T-helper 1 cell (primary cell): Measurements from ENCODE around the gene UROC1.
A peak's percentile ranks its signal among the peaks of the same experiment; 100 is the strongest.

Experiments
- DNase-seq, 5 donors: peaks; one replicate each; pipeline ENCODE4 v3.0.0-alpha.2; 2012 to 2020

Gene UROC1

DNA sequence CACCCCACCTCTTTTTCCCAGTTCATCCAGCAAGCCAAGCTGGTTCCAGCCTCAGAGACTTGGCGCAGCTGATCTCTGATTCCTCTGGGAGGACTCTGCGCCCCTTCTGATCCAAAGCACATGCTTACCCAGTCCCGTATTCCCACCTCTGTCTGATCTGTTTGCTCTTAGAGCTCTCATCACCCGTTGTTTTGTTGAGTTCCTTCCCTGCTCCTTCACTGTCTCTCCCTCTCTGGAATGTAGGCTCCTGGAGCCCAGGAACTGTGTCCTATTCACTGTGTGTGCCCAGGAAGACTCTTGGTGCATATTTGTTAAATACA is 40.6 kb downstream of the UROC1 start:
- no peak for DNase-seq

DNA sequence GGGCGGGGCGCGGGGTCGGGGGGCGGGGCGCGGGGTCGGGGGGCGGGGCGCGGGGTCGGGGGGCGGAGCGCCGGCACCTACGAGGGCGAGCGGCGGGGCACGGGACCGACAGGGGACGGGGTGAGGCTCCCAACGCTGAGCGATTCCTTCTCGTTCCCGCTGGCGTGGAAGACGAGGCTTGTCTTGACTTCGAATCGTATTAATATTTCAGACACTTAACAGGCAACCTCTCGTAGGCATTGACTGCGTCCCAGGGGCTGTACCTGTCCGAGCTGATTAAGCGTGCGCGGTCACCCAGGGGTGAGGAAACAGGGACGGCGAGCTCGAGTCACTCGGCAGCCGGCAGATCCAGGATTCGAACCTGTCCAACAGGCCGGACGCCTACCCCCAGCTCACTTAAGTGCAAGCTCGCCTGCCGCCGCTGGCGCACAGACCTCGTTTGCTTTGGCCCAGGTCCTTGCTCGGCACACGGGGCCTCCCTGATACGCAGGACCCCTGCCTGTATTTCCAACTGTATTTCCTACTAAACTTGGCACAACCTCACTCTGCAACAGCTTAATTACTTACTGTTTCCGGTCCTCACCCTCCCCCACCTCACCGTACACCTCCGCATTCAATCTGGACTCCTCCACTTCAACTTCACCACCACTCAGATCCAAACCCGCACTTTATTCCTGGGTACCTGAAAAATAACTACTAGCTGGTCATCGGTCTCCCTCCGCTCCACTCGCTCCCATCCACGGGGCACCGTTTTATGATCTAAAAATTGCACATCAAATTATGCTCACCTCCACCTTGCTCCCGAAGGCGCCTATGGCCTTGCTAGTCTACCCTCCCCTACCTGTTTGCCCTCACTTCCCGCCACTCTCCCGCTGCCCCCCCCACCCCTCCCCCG is 41.2 kb downstream of the UROC1 start:
- DNase-seq: peak in 2 of 5 donors; percentile 11 to 52

DNA sequence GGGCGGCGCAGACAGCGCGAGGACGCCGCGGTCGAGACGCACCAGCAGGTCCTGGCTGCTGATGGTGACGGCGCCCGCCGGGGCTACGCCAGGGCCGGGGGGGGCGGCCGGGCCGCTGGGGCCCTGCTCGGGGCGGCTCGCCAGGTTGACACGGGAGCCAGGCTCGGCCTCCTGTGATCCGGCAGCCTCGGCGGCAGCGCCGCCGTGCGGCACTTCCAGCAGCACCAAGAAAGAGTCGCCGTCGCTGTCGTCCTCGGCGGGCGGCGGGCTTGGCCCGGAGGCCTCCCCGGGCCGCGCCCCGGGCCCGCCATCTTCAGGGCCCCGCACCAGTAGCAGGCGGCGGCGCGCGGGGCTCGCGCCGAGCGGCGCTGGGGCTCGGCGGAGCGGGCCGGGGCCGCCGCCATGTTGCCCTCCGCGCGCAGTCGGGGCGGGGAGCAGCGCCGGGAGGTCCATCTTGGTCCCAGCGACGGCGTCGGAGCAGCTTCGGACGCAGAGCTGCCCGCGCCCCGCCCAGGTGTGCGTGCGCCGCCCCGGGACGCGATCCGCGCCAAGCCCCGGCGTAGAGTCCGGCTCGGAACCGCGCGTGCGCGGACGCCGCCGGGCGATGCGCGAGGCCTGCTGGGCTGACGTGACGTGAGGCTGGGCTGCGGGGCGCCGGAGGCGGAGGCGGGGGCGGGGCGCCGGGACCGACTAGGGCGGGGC is 42.0 kb downstream of the UROC1 start, which contains the start of gene ZXDC:
Gene ZXDC (minus strand): TSS at position 479 of the 702 bp plus-strand sequence. CDS start 26 bp downstream, at position 453.
- DNase-seq: peak; percentile 88 to 95 (median 91)

DNA sequence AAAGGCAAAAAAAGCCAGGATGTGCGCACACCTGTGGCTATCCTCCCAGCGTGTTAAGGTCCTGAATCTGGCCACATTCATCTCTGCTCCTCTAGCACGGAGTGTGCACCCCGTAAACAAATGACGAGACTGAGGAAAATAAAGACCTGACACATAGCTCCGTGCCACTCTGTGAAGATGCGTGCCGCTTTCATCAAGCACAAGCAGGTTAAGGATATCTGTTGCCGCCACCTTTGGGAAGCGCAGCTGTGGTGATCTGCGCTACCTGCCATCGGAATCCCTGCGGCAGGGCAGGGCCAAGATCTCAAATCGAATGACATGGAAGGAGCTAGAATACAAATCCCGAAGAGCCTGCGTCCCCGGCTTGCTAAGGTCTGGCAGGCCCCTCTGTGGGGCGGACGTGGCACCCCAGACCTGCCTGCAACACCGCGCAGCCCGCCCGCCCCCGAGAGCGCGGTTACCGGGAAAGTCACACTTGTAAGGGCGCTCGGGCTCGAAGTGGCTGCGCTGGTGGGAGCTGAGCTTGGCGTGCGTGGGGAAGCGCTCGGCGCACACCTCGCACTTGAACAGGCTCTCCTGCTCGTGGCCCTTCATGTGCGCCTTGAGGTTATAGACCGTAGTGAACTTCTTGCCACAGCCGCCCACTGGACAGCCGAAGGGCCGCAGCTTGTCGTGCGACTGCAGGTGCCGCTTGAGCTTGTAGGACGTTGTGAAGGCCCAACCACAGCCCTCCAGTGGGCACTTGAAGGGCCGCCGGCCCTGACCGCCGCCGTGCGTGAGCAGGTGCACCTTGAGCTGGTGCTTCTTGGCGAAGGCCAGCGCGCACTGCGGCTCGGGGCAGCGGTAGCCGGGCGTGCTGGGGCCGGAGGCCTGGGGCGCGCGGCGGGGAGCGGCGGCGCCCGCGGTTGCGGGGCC is 42.8 kb downstream of the UROC1 start:
- peak in 3 of 5 donors; percentile 13 to 40 (median 19) for DNase-seq

DNA sequence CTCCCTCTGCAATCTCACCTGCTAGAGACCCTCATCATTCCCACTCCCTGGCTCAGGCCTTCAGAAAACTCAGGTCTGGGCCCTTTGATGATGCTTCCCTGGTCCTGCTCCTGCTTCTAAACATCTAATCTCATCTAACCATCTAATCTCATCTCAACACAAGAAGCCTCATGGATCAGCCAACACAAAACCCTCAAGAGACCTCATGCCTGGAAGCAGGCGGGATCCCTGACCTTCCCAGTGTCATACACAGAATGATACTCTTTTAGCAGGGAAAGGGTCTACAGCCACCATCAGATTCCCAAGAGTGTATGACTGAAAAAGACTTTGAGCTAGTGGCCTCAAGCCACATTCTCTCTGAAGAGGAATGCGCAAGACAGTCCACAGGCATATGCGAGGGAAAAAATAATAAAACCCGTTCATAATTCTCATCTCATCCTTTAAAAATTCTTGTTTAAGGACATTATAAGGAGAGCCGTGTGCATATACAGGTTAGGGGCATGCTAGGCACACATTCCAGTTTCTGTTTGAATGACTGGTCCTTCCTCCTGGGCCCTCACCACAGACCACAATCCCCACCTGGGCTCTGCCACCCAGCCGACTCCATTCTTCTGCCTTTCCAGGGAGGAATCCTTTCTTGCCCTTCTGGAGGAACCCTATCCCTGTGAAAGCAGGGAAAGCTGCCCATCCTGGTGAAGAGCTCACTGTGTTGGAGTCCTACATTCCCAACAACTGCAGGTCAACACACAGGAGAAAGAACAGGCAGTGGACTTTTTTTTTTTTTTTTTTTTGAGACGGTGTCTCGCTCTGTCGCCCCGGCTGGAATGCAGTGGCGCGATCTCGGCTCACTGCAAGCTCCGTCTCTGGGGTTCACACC is 44.0 kb downstream of the UROC1 start:
- DNase-seq: no peak

DNA sequence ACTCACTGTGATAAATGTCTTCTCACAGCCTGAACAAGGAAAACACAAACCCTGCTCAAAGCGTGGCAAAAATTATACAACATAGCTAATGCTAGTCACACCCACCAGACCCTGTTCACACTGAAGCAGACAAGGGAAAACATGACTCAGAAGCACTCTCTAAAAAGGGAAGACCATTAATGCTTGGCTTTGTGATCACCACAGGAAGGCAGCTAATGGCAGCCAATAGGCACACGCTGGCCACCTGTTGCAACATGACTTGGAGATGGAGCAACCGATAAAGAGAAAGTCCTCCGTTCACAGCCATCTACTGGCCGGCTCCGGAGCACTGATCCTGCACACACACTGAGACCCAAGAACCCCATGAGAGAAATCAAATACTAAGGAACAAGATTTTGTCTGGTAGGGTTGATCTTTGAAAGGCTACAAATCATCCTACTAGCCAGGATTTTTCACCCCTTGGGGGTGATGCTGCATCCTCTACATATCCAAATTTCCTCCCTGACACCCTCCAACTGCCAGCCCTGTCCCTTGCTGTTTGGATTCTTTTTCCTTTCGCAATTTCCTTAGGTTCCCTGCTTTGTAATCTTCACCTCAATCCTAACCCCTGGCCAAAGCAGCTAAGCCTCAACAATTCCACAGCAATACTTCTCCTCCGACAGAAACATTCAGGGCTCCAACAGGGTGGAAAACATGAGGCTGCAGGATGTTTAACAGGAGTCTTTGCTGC is 45.1 kb downstream of the UROC1 start:
- DNase-seq: peak in 1 of 5 donors; percentile 25

DNA sequence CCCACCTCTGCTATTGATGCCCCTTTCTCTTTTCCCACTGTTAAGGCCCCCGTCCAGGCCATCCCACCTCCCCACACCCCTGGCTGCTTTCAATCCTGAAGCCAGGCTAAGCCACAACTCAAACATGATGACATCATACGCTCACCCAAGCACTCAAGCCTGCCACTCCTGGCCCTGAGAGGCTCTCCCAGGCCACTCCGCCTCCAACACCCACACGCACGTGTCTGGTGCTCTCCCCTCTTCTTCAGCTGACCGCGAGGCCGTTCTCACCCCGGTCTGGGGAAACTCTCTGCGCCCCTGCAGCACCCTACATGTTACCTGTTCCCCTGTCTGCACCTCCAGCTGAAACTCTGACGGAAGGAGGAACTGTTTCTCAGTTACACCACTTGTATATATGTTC is 48.1 kb downstream of the UROC1 start:
- no peak for DNase-seq

DNA sequence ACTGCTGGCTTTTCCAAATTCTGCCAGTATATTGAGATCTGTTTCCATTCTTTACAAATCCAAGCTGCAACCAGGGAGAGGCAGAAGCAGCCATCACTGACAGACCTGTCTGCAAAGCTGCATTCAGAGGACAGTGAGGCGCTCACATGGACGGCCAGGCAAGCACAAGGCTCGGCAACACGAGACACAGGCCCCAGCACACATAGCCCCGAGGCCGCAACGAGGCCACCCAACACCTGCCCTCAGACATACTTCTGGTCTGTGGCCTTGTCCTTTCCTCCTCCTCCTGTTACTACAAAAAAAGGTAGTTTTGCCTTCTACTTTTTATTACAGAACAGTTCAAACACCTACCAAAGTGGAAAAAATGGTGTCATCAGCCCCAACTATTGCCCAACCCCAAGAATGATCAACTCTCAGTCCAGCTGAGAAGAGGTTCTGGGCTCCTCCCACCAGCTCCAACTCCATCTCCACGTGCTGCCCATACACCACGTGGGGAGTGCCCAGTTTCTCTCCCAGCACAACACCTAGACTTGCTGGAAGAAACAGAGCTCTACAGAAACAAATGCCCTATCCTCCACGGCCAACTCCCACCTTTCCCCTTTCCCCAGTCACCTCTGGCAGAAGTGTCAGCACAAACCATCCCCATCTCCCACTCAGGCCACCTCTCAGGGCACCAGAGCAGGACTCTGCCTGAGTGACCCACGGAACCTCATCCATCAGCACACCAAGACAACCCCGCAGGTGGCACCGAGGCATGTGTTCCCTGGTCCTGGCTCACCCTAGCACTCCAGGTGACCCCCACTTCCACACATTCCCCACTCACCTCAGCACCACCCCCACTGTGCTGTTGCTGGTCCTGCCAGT is 49.3 kb downstream of the UROC1 start:
- DNase-seq: no peak

DNA sequence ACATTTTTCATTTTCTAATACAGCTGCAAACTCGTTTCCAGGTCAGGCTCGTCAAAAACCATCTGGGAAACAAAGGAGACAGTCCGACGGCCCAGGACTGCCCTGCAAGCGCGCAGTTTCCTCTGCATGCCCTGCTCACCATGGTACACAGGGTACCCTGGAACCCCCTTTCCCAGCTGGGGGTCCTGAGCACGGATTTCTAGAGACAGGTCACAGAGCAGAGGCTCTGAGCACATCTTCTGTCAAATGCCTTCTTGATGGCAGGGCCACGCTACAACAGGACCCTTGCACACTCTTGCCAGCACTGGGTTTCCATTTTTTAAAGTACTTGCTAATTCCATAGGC is 50.0 kb downstream of the UROC1 start:
- no peak for DNase-seq

DNA sequence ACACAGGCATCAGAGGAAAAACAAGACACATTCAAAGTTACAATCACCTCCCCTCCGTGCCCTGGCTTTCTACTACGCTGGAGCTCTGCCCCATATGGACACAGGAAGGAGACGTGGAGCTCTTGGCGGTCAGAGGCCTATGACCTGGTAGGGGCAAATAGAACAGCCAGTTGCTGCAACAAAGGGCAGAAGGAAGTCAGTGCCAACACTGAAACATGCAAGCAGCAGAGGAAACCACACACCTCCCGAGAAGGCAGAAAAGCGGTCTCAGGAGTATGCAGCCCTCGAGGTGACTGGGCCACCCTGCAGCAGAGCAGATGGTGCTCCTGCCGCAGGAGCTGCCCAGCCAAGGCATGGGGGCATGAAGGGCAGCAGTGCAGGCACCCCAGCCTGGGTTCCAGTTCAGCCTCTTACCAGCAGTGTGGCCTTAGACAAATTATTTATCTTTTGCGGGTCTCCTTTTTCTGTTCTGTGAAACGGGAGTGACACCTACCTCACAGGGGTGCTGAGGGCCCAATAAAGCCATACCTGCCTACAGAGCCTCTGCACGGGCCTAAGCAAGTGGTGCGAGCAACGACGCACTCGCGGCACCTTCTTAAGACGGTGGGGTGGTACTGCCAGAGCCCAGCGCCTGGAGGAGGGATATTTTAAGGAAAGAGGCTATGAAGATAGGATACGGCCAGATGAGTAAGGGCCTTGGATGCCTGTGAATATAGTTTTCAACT is 50.5 kb downstream of the UROC1 start:
- no peak for DNase-seq

DNA sequence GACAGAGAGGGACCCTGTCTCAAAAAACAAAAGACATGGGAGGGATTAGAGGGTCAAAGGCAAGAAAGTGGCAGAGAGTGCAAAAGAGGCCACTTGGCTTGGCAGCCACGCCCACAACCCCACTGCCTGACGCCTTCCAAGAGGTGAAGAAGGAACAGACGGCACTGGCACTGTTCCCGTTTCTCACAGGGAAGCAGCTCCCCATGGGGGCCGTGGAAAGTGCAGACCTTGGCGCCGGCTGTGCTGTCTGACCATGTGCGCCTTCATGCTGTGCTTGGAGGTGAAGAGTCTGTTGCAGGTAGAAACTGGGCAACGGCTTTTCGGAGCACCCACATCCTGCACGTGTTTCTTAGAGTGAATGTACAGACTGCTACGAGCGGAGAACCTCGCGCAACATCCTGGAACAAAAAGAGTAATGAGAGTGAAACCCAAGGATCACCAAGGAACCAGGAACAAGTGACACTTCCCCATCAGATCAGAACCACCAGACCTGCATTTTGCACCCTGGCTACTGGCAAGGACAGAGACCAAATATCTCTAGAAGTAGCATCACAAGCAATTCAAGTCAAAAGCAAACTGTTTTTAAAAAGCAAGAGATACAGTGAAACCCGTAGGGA is 51.5 kb downstream of the UROC1 start:
- DNase-seq: no peak

DNA sequence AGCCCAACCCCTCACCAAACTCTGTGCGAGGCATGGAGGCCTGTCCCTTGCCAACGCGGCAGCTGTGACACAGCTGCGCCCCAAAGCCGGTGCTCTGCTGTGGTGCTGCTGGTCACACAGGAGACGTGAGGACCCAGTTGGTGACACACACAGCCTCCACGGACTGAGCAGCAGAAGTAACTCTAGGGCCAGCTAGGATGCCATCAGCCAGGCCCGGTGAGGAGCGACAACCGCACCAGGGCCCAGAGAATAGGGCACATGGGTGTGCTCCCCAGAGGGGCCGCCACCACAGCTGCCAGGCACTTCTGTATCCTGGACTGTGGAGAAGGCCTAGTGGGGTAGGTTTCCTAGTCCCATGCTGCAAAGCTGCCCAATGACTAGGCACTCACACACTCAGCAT is 52.6 kb downstream of the UROC1 start:
- DNase-seq: no peak

DNA sequence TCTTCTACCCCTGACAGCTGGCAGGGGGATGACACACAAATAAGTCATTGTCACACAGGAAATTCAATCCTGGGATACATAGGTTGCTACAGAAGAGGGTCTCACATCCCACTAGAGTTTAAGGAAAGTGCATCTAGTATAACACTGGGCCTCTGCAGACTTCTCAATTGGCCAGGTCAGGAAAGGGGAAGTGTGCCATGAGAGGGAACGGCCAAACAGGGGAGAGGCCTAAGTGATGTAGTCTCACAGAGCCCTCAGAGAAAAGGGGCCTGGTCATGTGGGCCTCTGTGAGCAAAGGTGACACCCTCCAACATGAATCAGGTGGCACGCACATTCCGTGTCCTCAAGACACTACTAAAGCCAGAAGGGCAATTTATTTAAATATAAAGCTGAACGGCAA is 53.1 kb downstream of the UROC1 start:
- DNase-seq: no peak

DNA sequence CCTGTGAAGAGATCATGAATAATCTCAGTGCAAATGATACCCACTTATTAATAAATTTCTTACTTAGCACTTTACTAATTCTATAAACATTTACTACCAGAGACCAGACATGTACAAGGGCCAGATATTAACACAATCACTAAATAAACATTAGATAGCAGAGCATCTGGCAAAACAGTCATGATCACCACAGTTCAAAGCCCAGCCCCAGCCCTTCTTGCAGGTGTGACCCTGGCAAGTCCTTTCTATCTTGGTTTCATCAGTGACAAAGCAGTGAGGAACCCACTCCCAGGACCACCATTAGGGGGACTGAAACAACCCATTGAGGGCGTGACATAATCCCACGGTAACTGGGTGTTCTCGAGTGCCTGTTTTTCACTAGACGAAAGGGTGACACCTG is 53.5 kb downstream of the UROC1 start:
- DNase-seq: no peak

DNA sequence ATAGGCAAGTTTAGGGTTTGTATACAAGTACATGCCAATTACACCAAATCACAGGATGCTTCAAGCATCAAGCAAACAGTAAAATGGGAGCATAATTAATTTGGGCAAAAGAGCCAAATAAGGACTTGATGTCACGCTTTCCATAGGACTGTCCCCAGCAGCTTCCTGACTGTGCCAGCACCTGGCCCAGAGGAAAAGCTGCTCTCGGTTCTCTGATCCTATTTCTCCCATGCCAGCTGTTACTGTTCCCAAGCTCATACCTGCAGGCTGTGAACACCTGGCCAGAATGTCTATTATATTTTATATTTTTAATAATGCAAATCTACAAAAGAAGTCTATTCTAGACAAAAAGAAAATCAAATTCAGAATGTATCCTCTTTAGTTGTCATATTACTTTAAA is 54.1 kb downstream of the UROC1 start:
- DNase-seq: no peak

DNA sequence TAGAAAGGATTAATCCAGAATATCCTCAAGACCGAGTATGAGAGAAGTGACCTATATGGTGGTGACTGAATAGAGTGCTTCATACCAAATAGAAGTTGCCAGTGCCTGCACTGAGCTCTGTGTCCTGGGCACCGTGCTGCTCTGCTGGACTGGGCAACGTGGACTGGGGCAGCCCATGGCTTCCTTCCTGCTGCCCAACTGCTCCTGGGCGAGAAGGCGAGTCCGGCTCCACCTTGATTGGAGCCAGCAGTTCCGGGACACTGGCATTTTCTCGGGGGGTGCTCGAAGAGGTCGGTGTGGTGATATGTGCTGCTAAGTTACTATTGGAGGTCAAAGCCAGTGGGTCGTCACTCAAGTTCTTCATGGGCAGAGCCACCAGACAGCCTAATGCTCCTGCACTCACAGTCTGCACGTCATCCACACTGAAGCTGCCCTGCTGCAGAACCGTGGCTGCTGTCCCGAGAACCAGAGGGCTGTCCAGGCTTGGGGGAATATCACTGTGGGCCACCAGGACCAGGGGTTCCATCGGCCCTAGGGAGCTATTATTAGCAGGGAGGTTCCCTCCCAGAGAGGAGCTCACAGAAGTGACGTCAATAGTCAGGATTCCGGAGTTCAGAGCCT is 56.0 kb downstream of the UROC1 start:
- no peak for DNase-seq

DNA sequence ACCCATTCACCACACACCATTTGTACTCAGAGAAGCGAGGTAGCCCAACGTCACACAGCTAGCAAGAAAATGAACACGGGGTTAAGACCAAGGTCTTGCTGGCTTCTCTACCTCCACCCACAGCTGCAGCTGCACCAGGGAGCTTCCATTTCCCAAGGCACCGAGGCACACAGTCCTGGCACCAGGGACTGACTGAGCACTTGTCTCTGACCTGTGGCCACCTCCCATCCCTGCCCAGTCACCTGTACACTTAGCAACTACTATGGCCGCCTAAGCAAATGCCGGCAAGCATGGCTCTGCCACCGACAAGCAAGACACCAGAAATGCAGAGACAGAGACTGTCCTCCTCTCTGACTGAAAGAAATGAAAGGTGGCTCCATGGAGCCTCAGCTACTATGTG is 57.2 kb downstream of the UROC1 start:
- DNase-seq: no peak

DNA sequence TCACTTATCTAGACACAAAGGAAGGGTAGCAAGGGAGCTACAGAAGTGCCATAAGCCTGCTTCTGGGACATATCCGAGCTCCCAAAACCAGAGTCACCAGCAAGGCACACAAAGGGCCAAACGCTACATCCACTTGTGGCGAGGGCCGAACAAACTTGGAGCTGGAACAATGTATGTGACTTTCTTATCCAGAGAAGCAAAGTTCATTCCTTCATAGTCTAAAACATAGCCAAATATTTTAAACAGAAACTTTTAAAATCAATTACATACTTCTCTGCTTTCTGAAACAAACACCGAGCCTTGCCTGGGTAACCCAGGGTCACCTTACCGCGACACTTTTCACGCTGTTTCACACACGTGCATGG is 57.8 kb downstream of the UROC1 start:
- DNase-seq: no peak
